Astrocyte of the cerebellum (primary cell): Measurements from ENCODE around the gene ANXA7.

Experiments
- DNase-seq: peaks from one replicate; pipeline ENCODE4 v3.0.0-alpha.2; 2011; ENCODE audit warnings: low read depth
- H3K4me3 ChIP-seq: 2 replicates; pipeline ENCODE4 v1.5.1; 2011; ENCODE audit warnings: mild to moderate bottlenecking, low read depth, low read length, moderate library complexity
- in situ Hi-C: cut with HindIII; loops from 2 replicates; pipeline ENCODE4 v1.10.0; 2017; ENCODE audit warnings: low sequenced_read_pairs
- TF ChIP-seq, protein P1 (sequence below): IDR thresholded peaks from 2 replicates; pipeline ENCODE4 v1.5.1; 2012; ENCODE audit warnings: low read length, low read depth, moderate library complexity, mild to moderate bottlenecking; ENCODE audit errors: missing control alignments

The ANXA7 gene

DNA sequence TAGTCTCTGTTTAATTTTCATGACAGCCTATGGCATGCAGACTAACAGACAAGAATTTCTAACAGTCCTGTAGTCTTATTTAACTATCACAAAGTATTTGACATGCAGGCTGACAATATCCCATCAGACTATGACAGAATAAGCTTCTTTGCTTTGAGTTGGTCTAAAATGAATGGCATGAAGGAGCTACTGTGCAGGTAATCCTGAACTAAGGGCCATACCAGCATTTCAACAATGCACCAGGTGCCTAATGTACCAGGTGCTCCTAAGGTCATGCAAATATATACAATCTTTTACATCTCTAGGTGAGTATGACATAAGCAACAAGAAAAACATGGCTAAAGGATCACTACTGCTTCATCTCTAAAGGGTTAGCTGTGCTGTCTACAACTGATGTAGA is 33.1 kb upstream of the ANXA7 start:
- in situ Hi-C loops: no loop called here
- TF ChIP-seq, protein P1, sequence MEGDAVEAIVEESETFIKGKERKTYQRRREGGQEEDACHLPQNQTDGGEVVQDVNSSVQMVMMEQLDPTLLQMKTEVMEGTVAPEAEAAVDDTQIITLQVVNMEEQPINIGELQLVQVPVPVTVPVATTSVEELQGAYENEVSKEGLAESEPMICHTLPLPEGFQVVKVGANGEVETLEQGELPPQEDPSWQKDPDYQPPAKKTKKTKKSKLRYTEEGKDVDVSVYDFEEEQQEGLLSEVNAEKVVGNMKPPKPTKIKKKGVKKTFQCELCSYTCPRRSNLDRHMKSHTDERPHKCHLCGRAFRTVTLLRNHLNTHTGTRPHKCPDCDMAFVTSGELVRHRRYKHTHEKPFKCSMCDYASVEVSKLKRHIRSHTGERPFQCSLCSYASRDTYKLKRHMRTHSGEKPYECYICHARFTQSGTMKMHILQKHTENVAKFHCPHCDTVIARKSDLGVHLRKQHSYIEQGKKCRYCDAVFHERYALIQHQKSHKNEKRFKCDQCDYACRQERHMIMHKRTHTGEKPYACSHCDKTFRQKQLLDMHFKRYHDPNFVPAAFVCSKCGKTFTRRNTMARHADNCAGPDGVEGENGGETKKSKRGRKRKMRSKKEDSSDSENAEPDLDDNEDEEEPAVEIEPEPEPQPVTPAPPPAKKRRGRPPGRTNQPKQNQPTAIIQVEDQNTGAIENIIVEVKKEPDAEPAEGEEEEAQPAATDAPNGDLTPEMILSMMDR: no peak
- no peak for DNase-seq
- no peak overlapping the region for H3K4me3 ChIP-seq

DNA sequence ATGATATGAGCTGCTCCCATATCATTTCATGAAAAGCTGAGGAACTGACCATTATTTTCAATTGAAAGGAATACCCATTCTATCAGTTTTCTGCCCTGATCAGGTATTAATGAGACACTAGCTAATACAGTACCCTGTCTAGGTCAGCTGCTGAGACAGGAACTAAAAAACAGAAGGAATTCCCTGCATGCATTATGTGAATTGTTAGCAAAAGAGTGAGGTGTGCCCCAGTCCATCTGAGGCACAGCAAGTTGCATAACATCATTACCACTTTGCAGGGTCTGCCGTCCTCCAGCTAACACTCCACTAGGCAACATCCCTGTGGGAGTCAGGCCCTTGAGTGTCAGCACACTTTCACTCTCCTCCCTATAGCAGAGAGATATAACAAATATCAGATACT is 30.6 kb upstream of the ANXA7 start:
- TF ChIP-seq, protein P1: no peak
- in situ Hi-C loops: no loop called here

DNA sequence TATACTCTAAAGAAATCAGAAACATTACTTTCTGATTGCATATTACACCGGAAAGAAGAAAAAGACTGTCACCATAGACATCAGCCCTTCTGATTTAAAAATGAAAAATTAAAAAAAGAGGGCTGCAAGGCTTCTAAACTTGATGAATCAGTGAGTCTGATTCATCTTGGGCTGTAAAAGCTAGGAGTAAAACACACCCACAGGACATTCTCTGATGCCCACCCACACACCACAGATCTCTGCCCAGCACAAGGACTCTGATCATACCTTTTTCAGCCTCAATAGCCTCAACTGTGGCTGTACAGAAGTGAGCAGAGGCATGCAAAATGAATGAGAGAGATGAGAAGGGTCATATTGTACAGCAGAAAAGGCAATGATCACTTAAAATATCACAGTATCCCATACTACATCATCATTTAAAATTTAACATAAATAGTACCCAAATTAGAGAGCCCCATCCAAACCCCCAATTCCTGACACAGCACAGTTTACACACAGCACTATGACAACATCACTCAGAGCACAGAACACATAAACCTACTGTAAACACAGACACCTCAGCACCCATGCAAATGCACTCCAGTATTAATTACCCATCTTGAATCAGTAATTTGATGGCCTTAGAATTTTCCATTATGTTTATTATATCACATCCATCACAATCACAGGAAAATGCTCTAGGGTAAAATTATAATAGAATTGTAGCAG is 25.9 kb upstream of the ANXA7 start:
- TF ChIP-seq, protein P1: no peak
- in situ Hi-C loops: no loop called here
- DNase-seq: no peak
- H3K4me3 ChIP-seq: no peak overlapping the region

More for the DNA sequence above, 30.6 kb upstream of the ANXA7 start:
- DNase-seq: no peak
- H3K4me3 ChIP-seq: no peak overlapping the region

DNA sequence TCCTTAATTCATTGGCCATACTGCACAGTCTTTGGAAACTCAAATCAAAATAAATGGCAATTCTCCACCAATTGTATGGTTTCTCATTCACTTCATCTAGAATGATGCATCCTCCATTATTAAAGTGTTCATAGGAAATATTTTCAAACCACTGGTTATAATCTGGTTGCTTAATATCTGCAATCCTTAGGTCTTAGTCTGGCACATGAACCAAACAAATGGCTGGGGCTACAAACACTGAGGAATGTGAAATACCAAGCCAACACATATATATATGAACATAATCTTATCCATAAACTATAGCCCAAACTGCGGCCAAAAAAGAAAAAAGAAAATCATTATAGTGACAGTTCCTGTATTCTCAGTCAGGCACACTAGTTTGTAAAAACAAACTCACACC is 25.2 kb upstream of the ANXA7 start:
- H3K4me3 ChIP-seq: no peak overlapping the region
- in situ Hi-C loops: no loop called here
- TF ChIP-seq, protein P1: no peak
- no peak for DNase-seq

DNA sequence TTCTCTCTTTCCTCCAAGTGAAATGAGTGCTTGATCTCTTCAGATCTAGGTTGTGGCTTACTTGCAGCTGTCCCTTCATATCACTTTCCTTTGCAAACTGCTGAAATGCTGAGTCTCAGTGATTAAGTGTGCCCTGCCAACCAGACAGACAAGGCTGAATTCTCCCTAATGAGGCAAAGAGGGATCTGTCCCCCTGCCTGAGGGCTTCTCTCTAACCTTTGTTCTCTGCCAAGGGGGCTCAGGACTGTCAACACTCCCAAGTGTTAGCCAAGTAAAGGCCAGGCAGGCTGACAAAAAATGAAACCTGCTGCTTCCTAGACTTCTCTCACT is 19.6 kb upstream of the ANXA7 start, which contains the start of gene MSS51:
Gene MSS51, minus strand, starts transcription at position 24 of the 330 bp plus-strand sequence. CDS start 5,277 bp downstream, outside the sequence.
- no peak for DNase-seq
- H3K4me3 ChIP-seq: no peak within 1 kb of the TSS
- in situ Hi-C loops: no loop called here
- TF ChIP-seq, protein P1: no peak

DNA sequence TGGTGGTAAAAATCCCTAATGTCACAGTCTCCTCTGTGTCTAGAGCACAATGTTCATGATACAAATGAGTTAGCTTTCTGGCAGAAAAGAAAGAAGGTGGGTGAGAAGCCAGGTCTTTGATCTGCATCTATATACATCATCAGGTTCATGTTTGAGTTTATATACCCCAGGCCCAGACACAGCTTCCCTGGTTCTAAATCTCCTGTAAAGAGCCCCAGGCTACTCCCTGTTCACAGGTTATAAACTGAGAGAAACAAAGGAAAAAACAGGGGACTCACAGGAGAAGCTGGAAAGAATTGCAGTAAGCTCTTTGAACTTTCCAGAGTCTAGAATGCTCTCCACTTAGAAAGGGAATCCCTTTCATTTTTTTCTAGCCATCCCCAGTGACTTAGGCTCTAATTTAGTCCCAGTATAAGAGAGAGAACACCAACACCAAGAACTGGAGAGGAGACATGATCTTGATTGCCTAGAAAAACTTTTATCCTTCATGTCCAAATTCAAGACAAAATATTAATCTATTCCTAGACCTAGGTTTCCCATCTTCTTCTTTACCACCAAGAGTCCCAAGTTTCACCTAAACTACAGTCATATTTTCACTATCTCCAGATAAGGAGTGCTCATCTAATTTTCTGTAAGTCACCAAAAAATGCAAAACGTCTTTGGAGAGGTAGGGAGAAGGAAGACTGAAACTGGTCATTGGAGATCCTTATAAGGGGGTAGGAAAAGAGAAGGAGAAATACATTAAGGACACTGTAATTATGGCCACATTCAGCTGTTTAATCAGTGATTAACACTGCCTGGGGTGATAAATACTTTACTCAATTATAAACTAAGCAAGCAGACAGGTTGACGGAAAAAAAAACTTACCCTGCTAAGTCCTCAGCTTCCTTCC is 19.0 kb upstream of the ANXA7 start:
- TF ChIP-seq, protein P1: no peak
- no peak overlapping the region for H3K4me3 ChIP-seq
- in situ Hi-C loops: no loop called here
- DNase-seq: no peak
